ENCODE data around the gene PGPEP1.

- no peak for TF ChIP-seq POLR2A (IDR thresholded peaks at IDR 0.05; ENCODE audit: low read depth, low read length)
- TF ChIP-seq POLR2AphosphoS5 (IDR thresholded peaks at IDR 0.05; ENCODE audit: low read depth, low read length) = no peak
- TF ChIP-seq TAF1 (IDR thresholded peaks at IDR 0.05; ENCODE audit: borderline replicate concordance, low read depth, low read length) = no peak
Observed at GRCh38 chr19:18389726-18390064, 49.3 kb downstream of the PGPEP1 start.

Data from GM12892 (cell line).